Iris pigment epithelial cell (primary cell): Measurements from ENCODE around the gene NFKBIL1.
"Not testable (repeated sequence)": the region's sequence is repeated elsewhere in the genome, so short reads cannot be mapped to it uniquely, and the experiment has no call there.

Experiments
- DNase-seq: peaks from one replicate; pipeline ENCODE4 v3.0.0-alpha.2; 2011; ENCODE audit warnings: low read depth

NFKBIL1 gene, protein sequence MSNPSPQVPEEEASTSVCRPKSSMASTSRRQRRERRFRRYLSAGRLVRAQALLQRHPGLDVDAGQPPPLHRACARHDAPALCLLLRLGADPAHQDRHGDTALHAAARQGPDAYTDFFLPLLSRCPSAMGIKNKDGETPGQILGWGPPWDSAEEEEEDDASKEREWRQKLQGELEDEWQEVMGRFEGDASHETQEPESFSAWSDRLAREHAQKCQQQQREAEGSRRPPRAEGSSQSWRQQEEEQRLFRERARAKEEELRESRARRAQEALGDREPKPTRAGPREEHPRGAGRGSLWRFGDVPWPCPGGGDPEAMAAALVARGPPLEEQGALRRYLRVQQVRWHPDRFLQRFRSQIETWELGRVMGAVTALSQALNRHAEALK

DNA sequence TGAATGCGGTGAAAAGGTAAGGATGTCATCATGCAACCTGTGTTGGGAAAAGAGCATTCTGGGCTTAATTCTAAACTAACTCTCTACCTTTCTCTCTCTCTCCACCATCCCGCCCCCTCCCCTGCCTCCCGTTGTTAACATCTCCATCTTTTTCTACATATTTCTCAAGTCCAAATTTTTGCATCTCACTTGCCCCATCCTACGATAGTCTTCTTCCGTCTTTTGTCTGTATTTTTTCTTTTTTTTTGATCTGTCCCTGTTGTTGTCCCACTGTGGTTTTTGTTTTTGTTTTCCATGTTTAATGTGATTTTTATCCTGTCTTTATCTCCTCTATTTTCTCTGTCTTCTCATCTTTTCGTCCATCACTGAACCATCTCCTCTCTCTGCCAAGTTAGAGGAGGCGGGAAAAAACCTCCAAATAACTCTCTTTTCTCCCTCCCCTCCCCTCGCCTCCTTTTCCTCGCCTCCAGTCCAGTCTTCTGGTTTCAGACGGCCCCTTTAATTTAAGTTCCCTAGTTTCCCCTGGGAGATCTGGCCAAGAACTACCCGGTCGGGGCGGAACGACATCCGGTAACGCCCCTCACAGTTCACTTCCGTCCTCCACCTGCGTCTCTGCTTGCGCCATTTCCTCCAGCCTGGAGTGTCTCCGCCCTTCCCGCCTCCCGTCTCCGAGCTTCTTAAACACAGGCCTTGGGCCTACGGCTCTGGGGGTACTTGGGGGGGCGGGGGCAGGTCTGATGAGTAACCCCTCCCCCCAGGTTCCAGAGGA, at the start of gene NFKBIL1:
Gene NFKBIL1 (plus strand): TSS at position 651 of the 769 bp plus-strand sequence. CDS start 87 bp downstream, at position 738.
- peak; percentile 97 for DNase-seq

DNA sequence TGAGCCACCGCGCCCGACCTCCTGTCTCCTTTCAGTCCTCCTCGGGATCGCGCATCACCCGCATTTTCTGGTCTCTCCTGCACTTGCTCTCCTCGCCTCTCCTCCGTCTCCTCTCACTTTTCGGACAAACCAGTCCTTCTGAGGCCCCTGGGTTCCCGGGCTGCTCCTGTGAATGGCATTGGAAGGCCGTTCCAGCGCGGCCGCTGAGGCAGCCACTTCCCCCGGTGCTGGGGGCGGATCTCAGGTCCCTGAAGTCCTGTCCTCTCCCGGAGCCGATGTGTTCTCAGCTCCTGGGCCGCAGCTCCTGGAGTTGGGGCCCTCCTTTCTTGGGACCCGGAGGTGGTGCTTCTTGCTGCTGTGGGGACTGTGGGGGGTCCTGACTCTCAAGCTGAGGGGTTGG, 48.7 kb upstream of the NFKBIL1 start:
- peak; percentile 21 for DNase-seq

DNA sequence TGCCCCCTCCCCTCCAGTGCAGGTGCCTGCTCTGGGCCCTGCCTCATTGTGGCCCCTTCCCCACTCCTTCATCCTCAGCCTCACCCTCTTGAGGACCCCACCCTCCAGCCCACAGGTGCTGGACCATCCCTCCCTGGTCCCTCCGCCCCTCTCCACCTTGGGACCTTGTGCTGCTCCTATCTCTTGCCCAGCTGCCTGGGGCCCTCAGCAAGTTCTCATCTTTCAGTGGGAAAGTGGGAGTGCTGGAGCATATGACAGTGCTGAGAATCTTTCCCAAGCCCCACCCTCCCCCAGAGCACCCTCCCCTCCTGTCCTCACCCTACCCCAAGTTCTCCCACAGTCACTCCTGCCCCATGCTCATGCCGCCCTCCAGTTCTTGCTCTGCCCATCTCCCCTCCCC, 47.8 kb upstream of the NFKBIL1 start:
- not testable (repeated sequence) for DNase-seq

DNA sequence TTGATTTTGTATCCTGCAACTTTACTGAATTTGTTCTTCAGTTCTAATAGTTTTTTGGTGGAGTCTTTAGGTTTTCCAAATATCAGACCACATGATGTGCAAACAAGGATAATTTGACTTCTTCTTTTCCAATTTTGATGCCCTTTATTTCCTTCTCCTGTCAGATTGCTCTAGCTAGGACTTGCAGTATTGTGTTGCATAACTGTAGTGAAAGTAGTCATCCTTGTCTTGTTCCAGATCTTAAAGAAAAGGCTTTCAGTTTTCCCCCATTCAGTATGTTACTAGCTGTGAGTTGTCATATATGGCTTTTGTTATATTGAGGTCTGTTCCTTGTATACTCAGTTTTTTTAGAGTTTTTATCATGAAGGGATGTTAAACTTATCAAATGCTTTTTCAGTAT, 44.8 kb upstream of the NFKBIL1 start:
- peak; percentile 47 for DNase-seq

DNA sequence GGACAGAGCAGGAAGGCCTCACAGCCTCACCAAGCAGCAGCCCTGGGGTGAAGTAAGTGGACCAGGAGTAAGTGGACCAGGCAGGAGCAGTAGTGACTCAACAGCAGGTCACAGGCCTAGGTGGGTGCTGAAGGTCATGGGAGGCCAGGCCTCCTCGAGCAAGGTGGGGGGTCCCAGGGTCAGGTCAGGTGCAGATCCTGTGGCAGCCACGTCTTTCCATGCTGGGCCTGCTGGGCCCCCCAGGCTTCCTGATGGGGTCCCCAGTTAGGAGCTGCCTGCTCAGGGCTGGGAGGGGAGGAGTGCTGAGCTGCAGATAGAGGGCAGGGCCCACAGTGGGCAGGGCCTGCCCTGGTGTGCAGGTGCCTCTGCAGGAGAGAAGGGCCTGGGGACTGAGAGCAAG, 38.4 kb upstream of the NFKBIL1 start:
- DNase-seq, result not testable (repeated sequence)

DNA sequence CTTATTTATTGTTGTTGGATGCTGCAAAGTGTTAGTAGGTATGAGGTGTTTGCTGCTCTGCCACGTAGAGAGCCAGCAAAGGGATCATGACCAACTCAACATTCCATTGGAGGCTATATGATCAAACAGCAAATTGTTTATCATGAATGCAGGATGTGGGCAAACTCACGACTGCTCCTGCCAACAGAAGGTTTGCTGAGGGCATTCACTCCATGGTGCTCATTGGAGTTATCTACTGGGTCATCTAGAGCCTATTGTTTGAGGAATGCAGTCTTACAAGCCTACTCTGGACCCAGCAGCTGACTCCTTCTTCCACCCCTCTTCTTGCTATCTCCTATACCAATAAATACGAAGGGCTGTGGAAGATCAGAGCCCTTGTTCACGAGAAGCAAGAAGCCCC, 37.4 kb upstream of the NFKBIL1 start:
- DNase-seq, result no peak

DNA sequence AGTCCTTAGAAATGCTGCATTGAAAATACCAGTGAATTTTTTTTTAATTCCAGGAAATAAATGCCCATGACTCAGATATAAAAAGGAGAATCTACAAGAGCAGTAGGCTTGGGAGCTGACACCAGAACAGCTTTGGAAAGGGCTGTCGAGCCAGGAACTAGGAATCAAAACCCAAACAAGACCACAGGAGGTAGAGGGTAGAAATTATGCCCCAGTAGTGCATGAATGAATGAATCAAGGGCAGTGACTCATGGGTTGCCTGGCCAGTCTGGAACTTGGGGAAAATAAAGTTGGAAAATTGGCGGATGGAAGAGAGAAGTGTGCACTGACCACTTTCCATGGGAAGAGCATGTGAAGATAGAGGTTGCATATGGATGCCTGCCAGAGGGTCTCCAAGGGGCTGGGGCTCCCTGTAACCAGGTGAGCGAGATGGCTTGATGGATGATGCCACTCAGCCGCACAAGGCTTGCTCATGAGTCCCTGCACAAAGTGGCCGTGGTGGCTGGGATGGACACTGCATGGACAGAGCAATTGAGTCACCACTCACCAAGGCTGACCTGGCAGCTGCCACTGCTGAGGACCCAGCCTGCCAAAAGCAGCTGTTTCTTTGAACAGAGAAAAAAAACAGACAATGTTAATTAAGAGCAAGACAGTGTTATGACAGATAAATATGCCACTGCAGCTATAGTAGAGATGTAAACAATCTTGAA, 33.8 kb upstream of the NFKBIL1 start:
- DNase-seq, result no peak

DNA sequence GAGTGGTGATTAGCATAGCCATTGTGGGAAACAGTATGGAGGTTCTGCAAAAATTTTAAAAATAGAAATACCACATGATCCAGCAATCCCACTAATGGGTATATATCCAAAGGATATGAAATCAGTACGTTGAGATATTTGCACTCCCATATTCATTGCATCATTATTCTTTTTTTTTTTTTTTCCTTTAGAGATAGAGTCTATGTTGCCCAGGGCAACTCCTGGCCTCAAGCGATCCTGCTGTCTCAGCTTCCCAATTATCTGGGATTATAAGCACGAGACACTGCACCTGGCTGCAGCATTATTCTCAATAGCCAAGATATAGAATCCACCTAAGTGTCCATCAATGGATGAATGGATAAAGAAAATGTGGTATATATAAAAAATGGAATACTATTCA, 25.6 kb upstream of the NFKBIL1 start:
- DNase-seq, result no peak

DNA sequence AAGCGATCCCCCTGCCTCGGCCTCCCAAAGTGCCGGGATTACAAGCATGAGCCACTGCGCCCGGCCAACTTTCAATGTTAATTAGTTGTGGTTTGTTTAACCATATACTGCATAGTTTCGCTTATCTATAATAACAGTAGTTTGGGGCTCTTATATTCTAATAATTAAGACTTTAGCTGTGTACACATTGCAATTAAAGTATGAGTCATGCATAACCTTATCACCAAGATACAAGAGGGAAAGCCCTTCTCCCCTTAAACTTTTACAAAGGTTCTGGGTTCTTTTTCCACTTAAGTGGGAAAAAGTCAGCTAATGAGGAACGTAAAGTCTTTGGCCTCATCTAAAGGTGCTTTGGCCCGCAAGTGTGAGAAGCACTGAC, 21.9 kb upstream of the NFKBIL1 start:
- no peak for DNase-seq

DNA sequence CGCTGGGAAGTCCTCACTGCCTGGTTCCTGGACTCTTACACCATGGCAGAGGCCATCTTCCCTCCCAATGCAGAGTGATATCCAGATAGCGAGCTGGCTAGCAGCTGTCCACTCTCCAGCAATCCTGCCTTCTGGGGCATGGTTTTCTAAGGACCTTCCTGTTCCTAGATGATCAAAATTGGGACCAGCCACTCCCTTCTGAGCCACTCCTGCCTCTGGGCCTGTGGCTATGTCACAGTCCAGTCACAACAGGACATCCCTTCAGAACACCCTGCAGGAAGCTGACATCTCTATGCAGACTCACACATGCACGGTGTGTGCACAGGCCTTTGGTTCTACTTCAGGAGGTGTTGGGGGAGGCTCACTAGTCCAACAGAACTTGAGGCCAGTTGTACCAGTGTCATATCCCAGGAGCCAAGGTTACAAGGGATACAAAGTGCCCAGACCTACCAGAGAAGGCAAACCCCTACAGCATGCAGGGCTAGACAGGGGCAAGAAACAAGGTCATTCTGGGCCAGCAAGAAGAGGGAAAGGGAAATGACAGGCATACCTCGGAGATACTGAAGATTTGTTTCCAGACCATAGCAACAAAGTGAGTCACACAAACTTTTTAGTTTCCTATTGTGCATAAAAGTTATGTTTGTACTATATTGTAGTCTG, 21.3 kb upstream of the NFKBIL1 start:
- peak; percentile 75 for DNase-seq

DNA sequence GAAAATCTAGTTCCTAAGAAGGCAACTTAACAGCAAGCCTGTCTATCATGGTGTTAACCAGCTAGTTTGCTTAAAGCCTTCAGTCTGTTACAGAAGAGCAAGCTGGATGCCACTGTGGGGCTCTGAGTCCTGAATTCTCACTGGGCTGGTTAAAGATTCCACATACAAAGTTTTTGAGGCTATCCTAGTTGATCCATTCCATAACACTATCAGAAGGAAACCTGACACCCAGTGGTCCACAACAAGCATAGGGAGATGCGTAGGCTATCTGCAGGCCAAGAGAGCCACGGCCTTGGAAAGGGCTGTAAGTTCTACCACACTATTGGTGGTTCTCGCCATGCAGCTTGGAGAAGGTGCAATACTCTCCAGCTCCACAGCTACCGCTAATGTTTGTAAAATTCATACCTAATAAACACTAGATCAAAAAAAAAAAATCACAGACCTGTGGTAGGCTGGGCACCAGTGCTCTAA, 19.1 kb upstream of the NFKBIL1 start:
- no peak for DNase-seq

DNA sequence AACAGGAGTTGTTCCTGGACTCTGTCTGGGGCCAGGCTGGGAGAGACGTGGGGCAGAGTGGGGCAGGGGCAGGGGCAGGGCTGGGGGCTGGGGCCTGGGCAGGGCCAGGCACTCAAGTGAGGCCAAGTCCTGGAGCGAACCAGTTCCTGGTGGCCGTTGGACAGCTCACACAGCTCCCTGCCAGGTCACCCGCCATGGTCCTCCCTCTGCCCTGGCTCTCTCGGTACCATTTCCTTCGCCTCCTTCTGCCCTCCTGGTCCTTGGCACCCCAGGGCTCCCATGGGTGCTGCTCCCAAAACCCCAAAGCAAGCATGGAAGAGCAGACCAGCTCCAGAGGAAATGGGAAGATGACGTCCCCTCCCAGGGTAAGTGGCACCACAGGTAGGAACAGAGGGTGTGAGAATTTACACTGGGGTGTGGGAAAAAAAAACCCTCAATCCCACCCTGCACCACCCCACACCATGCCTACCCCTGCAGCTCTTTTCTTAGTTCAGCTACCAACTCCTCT, 18.5 kb upstream of the NFKBIL1 start, which contains the start of gene MCCD1:
Gene MCCD1 (plus strand): TSS at position 142 of the 508 bp plus-strand sequence. CDS start 53 bp downstream, at position 195.
- DNase-seq, result no peak

DNA sequence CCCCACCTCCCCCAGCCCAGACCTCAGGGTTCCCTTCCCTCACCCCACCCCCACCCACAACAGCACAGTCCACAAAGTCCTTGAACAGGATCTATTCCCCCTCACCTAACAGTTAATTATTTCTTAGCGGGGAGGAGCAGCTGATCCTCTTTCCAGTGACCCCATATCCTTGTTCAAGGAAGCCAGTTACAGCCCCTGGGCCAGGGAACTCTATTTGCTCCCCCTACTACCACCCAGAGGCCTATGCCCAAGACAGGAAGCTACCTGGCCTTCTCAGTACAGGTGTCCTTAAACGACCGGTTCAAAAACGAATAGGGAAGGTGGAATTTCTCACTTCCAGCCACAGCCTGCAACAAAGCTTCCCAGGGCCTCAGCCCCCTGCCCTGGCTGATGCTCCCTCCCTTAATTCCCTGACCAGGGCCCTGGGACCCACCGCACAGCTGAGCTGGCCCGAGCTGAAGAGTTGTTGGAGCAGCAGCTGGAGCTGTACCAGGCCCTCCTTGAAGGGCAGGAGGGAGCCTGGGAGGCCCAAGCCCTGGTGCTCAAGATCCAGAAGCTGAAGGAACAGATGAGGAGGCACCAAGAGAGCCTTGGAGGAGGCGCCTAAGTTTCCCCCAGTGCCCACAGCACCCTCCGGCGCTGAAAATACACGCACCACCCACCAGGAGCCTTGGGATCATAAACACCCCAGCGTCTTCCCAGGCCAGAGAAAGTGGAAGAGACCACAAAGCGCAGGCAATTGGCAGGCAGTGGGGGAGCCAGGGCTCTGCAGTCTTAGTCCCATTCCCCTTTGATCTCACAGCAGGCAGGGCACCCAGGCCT, 17.9 kb upstream of the NFKBIL1 start:
- DNase-seq, result no peak

DNA sequence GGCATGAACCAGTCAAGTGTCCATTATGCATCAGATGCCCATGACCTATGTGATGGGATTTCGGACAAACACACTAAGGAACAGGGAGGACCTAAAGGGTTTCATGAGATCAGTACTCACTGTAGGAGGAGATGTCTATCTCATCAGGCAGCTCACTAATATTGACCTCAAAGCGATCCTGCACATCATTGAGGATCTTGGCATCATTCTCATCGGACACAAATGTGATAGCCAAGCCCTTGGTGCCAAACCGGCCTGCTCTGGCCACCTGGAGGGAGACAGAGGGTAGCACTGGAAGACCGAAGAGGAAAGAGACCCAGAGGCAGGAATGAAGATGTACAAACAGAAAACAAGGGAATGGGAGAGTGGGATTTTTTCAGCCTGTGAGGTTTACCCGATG, 16.7 kb upstream of the NFKBIL1 start:
- DNase-seq, result no peak

DNA sequence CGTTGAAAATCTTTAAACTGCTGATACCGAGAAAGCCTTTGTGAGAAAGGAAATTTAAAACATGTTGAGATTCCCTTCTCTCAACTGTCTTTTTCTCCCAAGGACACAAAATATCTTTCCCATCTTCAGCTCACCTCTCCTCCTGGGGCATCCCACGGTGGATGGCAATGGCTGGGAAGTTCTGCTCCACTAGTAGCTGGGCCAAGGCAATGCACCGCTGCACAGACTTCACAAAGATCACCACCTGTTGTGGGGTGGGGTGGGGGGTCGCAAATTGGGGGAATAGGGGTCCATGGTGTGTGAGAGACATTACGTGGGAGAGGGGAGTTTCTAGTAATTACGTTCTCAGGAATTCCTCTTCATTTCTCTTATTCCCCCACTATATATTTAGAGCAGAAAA, 16.2 kb upstream of the NFKBIL1 start:
- DNase-seq, result no peak

DNA sequence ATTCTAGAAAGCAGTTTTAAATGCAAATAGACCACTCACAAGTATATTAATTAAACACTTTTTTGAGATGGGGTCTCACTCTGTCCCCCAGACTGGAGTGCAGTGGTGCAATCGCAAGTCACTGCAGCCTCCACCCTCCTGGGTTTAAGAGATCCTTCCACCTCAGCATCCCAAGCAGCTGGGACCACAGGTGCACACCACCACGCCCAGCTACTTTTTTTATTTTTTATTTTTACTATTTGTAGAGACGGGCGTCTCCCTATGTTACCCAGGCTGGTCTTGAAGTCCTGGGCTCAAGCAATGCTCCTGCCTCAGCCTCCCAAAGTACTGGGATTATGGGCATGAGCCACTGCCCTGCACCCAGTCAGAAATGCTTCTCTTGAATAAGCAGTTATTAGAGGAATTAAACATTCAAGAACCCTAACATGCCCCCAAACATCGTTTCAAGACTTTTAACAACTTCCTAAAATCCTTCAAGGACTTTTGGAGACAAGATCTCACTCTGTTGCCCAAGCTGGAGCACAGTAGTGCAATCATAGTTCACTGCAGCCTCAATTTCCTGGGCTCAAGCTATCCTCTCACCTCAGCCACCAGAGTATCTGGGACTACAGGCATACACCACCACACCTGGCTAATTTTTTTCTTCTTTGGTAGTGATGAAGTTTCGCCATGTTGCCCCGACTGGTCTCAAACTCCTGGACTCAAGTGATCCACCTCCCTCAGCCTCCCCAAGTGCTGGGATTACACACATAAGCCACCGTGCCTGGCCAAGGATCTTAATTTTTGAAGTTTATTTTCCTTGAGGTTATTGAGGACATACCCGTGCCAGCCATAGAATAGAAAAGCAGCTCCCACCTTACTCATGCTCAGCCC, 15.4 kb upstream of the NFKBIL1 start:
- no peak for DNase-seq

DNA sequence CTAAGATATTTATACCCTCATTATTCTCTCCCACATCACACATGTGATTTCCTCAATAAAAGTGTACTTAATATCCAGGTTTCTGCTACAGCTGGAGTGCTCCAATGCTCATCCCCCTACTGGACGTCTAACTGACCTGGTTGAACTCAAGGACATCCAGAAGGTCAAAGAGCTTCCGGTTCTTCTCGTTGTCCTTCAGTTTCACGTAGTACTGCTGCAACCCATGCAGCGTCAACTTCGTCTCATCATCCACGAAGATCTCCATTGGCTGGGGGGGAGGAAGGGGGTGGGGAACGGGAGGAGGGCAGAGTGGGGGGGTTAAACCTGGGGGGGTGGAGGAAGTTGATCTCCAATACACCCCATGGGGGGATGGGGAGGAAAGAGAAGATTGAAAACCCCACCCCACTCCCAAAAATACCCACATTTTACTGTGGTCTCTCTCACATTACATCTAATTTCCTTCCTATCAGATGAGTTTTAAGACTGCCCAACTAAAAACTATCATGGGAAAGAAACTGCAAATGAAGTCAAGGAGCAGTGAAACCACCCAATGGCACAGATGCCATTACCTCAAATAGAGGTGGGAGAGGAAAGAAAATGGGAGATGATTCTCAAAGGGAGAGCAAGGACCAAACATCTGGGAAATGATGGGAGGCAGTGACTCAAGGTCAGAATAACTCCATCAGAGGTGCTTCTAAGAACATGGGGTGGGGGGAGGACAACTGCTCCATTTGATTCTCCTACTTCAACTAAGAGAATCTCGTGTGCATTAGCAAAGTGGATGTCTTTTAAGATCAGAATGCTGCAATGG, 14.6 kb upstream of the NFKBIL1 start:
- no peak for DNase-seq

DNA sequence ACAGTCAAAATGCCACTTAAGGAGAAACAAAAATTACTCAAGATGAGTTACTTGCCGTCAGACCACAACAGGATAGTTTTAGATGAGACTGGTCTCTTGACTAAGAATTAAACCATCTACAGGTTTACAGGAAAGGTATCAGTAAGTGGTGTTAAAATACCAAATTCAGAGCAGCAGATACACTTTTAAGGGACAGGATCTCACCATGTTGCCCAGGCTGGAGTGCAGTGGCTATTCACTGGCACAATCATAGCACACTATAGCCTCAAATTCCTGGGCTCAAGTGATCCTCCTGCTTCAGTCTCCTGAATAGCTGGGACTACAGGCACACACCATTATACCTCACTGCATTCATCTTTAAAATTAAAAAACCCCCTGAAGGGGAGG, 14.0 kb upstream of the NFKBIL1 start:
- no peak for DNase-seq

DNA sequence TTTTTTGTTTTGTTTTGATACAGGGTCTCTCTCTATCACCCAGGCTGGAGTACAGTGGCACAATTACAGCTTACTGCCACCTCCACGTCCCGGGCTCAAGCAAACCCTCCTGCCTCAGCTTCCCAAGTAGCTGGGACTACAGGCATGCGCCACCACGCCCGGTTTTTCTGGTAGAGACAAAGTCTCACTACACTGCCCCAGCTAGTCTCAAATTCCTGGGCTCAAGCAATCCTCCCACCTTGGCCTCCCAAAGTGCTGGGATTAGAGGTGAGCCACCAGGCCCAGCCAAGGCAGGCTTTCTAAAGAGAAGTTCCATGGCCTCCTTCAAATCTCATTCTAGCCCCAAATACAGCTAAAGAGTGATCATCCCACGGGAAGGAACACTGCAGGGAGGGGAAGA, 13.4 kb upstream of the NFKBIL1 start:
- DNase-seq, result no peak
